Panc1 (cell line): ENCODE data around the gene ATOH8. TPM values are rescaled to one million over a fixed set of nuclear protein-coding genes. Genes with fewer than 3 reads are reported as not detected.

ENCODE experiments used
- ATAC-seq: fragments of 200-7000 bp; cut with Tn5 transposase; 2 replicates; pipeline ENCODE4 v1.9.1; 2020; ENCODE audit warnings: mild to moderate bottlenecking, moderate library complexity
- BruUV-seq: library from RNA; stranded (reverse); fragments of 400-500 nt; replicated peaks from 2 replicates; lab custom pipeline; 2021; lab: Mats Ljungman, UMichigan
- CTCF ChIA-PET: fragments of 300-600 bp; sonication (Branson Sonifier 250); formaldehyde crosslinking; loops from one replicate; lab custom pipeline; 2022; ENCODE audit warnings: antibody characterized with exemption; lab: Charles Lee
- POLR2A ChIA-PET: fragments of 300-600 bp; sonication (Branson Sonifier 250); formaldehyde crosslinking; loops from one replicate; lab custom pipeline; 2022; ENCODE audit warnings: antibody characterized with exemption; lab: Charles Lee
- DNase-seq: peaks from one replicate; pipeline ENCODE4 v3.0.0-alpha.2; 2010; ENCODE audit warnings: low read depth, low spot score
- H3K27ac ChIP-seq: 2 replicates; pipeline ENCODE4 v1.5.1; 2011; ENCODE audit warnings: mild to moderate bottlenecking, low read length, inconsistent platforms
- H3K27me3 ChIP-seq: fragments of 200-500 bp; sonication (Bioruptor generic); 2 replicates; pipeline ENCODE4 v1.6.0; 2014; ENCODE audit warnings: low read length, inconsistent platforms; ENCODE audit not compliant: control insufficient read depth, insufficient read depth
- H3K36me3 ChIP-seq: fragments of 200-500 bp; sonication (Bioruptor generic); 2 replicates; pipeline ENCODE4 v1.5.1; 2014; ENCODE audit warnings: inconsistent platforms, mild to moderate bottlenecking, low read length, moderate library complexity; ENCODE audit not compliant: control insufficient read depth, insufficient read depth
- H3K4me1 ChIP-seq: 2 replicates; pipeline ENCODE4 v1.5.1; 2011; ENCODE audit warnings: inconsistent platforms, mild to moderate bottlenecking, low read length, moderate library complexity; ENCODE audit not compliant: control insufficient read depth, insufficient read depth
- H3K4me3 ChIP-seq, 2 experiments: 2 replicates each; pipeline ENCODE4 v1.5.1; 2011 to 2012; ENCODE audit warnings: low read depth in 2 of 2, low read length in 2 of 2, mild to moderate bottlenecking in 2 of 2, inconsistent platforms in 1 of 2, moderate library complexity in 1 of 2
- H3K9me3 ChIP-seq: fragments of 200-500 bp; sonication (Bioruptor generic); 2 replicates; pipeline ENCODE4 v1.5.1; 2014; ENCODE audit warnings: low read depth, mild to moderate bottlenecking, inconsistent platforms, low read length, moderate library complexity; ENCODE audit not compliant: control insufficient read depth, insufficient read depth
- POLR2AphosphoS5 ChIP-seq: IDR thresholded peaks from 2 replicates; pipeline ENCODE4 v1.6.1; 2012; ENCODE audit warnings: mild to moderate bottlenecking, low read depth, low read length, moderate library complexity
- SIN3A ChIP-seq: IDR thresholded peaks from 2 replicates; pipeline ENCODE4 v1.6.1; 2012; ENCODE audit warnings: low read depth, mild to moderate bottlenecking, low read length, moderate library complexity, borderline replicate concordance; ENCODE audit not compliant: insufficient read depth
- TCF7L2 ChIP-seq: IDR thresholded peaks from 2 replicates; pipeline ENCODE4 v1.6.1; 2011; ENCODE audit warnings: mild to moderate bottlenecking, low read depth, low read length, inconsistent platforms
- in situ Hi-C: cut with HindIII; loops from 2 replicates; pipeline ENCODE4 v1.10.0; 2016; ENCODE audit warnings: low sequenced_read_pairs, low pct_unique_long_range_greater_than_20kb
- intact Hi-C: fragments of 100-400 bp; cut with micrococcal nuclease; formaldehyde crosslinking; loops from one replicate; pipeline ENCODE4 v1.10.0; 2022; ENCODE audit not compliant: unreplicated experiment
- total RNA-seq: library from RNA; stranded (reverse); gene quantifications from one replicate; pipeline ENCODE4 v1.2.1, GENCODE V29; 2021; ENCODE audit not compliant: unreplicated experiment
- TF ChIP-seq, protein P1 (sequence below), 2 experiments: IDR thresholded peaks; 2 replicates each; pipeline ENCODE4 v1.6.1; 2011 to 2012; ENCODE audit warnings: low read depth in 2 of 2, control low read depth in 1 of 2, low read length in 1 of 2, mild to moderate bottlenecking in 1 of 2, moderate library complexity in 1 of 2; ENCODE audit not compliant: insufficient read depth in 1 of 2
- TF ChIP-seq, protein P2 (sequence below): fragments of 450-650 bp; IDR thresholded peaks from 2 replicates; pipeline ENCODE4 v1.5.1; 2017; ENCODE audit warnings: mild to moderate bottlenecking

Gene ATOH8
- total RNA-seq, 1 experiment from 2014 or later, result 3.8 TPM

DNA sequence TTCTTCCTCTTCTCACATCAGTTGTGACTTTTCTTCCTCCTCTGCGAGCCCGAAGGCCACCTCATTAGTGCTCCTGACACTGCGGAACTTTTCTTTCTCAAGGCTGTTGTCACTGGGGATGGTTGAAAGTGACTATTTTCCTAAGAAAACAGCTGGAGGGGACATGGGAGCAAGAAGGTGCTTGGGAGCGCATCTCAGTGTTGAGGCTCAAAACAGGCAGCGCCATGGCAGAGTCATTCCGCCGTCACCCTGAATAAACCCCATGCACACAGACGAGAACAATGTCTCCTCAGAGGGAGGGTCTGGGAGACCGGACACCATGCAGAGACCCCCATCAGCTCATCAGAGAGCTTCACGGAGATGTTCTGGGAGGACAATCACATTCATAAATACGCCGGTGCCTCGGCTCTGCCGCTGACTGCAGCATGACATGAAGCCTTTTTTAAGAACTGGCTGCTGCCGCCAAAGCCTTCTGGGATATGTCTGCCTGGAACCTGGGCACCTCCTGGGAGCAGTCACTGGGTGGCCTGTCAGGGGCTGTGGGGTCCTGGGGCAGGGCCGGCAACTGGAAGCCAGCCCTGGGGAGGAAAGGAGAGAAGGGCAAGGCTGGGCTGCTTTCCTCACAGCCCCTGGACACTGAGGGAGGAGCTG, 19.2 kb downstream of the ATOH8 start:
- Histone ChIP-seq H3K27me3 (no peaks in the 10 kb centered on the region), H3K36me3 (no peaks in the 10 kb centered on the region), H3K4me3 (peak overlapping the region in 1 of 2 experiments; percentile 19; a peak in 2 of 4 replicates), H3K4me1 (peaks cover 61% of the 10 kb centered on the region), H3K9me3 (no peaks in the 10 kb centered on the region), H3K27ac (peak overlapping the region; percentile 89)
- TF ChIP-seq SIN3A (no peak), POLR2AphosphoS5 (no peak), TCF7L2 (no peak)
- TF ChIP-seq, protein P1, sequence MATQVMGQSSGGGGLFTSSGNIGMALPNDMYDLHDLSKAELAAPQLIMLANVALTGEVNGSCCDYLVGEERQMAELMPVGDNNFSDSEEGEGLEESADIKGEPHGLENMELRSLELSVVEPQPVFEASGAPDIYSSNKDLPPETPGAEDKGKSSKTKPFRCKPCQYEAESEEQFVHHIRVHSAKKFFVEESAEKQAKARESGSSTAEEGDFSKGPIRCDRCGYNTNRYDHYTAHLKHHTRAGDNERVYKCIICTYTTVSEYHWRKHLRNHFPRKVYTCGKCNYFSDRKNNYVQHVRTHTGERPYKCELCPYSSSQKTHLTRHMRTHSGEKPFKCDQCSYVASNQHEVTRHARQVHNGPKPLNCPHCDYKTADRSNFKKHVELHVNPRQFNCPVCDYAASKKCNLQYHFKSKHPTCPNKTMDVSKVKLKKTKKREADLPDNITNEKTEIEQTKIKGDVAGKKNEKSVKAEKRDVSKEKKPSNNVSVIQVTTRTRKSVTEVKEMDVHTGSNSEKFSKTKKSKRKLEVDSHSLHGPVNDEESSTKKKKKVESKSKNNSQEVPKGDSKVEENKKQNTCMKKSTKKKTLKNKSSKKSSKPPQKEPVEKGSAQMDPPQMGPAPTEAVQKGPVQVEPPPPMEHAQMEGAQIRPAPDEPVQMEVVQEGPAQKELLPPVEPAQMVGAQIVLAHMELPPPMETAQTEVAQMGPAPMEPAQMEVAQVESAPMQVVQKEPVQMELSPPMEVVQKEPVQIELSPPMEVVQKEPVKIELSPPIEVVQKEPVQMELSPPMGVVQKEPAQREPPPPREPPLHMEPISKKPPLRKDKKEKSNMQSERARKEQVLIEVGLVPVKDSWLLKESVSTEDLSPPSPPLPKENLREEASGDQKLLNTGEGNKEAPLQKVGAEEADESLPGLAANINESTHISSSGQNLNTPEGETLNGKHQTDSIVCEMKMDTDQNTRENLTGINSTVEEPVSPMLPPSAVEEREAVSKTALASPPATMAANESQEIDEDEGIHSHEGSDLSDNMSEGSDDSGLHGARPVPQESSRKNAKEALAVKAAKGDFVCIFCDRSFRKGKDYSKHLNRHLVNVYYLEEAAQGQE (IDR thresholded peaks at IDR 0.05; ENCODE audit: insufficient read depth in 1 of 2, low read depth in 2 of 2, low read length in 1 of 2), result no peak
- TF ChIP-seq, protein P2, sequence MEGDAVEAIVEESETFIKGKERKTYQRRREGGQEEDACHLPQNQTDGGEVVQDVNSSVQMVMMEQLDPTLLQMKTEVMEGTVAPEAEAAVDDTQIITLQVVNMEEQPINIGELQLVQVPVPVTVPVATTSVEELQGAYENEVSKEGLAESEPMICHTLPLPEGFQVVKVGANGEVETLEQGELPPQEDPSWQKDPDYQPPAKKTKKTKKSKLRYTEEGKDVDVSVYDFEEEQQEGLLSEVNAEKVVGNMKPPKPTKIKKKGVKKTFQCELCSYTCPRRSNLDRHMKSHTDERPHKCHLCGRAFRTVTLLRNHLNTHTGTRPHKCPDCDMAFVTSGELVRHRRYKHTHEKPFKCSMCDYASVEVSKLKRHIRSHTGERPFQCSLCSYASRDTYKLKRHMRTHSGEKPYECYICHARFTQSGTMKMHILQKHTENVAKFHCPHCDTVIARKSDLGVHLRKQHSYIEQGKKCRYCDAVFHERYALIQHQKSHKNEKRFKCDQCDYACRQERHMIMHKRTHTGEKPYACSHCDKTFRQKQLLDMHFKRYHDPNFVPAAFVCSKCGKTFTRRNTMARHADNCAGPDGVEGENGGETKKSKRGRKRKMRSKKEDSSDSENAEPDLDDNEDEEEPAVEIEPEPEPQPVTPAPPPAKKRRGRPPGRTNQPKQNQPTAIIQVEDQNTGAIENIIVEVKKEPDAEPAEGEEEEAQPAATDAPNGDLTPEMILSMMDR, result no peak
- CTCF ChIA-PET, result interaction anchor here (0.7 to 1.4 kb wide), 2 partner anchors 9 to 22 kb away, joined by 4 to 6 read pairs; no protein-coding TSS in a partner anchor
- POLR2A ChIA-PET, result interaction anchor here (0.6 kb wide), 1 partner anchor 10 kb away, joined by 5 read pairs; no protein-coding TSS in a partner anchor
- intact Hi-C loops, result no loop called here
- no TSS peak for BruUV-seq
- in situ Hi-C loops, result no loop called here
- no peak for DNase-seq
- ATAC-seq, result no peak

DNA sequence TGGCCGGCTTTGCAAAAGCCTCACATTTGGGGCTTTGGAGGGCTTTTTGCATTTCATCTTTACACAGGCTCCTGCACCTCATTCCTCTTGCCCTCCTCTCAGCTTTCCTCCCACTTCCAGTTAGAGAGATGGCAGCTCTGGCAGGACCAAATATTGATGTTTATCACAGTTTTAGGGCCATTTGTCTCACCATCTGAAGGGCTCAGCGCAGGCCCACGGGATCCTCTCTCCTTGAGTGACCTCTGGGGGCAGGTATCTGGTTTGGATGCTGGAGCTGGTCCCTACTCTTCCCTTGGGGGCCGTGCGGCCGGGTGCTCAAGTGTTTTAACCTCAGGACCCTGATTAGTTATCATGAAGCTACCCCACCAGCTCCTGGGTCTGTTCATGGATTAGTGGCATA, 19.9 kb downstream of the ATOH8 start:
- no TSS peak for BruUV-seq
- TF ChIP-seq, protein P1 (IDR thresholded peaks at IDR 0.05; ENCODE audit: insufficient read depth in 1 of 2, low read depth in 2 of 2, low read length in 1 of 2), result no peak
- no peak for TF ChIP-seq TCF7L2
- TF ChIP-seq POLR2AphosphoS5, result no peak
- TF ChIP-seq, protein P2, result no peak
- no peak for TF ChIP-seq SIN3A
- Histone ChIP-seq H3K27ac (peak overlapping the region; percentile 89), H3K9me3 (no peaks in the 10 kb centered on the region), H3K36me3 (no peaks in the 10 kb centered on the region), H3K4me3 (no peak overlapping the region), H3K4me1 (peaks cover 56% of the 10 kb centered on the region), H3K27me3 (no peaks in the 10 kb centered on the region)
- ChIA-PET CTCF (no interaction called here), POLR2A (interaction anchor here (0.6 kb wide), 1 partner anchor 10 kb away, joined by 5 read pairs; no protein-coding TSS in a partner anchor)
- no peak for ATAC-seq
- intact Hi-C loops, result no loop called here
- no peak for DNase-seq
- in situ Hi-C loops, result no loop called here
